ENCODE results near the gene EFHD2. TPM values are rescaled to one million over a fixed set of nuclear protein-coding genes. Genes with fewer than 3 reads are reported as not detected.
"Not testable (repeated sequence)": the region's sequence is repeated elsewhere in the genome, so short reads cannot be mapped to it uniquely, and the experiment has no call there.

The EFHD2 gene
- 10 to 100 TPM; 33.4 to 39.8 TPM for total RNA-seq
- long read RNA-seq, donor 1, transcript EFHD2-201 (4 exons, 2,419 nt) = major isoform, 30 of 34 reads
- long read RNA-seq, donor 1, partial matches to known transcripts = 3 of 34 reads
- long read RNA-seq, donor 1, other reads (novel, unspliced or antisense) = 1 of 34 reads
- long read RNA-seq, donor 2, partial matches to known transcripts = 14 of 16 reads
- long read RNA-seq, donor 2, other reads (novel, unspliced or antisense) = 0 of 16 reads

GRCh38 chr1:15409388-15410222, at the start of gene EFHD2:
EFHD2 (plus strand) TSS chr1:15409888; CDS start chr1:15409972, 84 bp downstream.
- peak; percentile 94 for DNase-seq (ENCODE audit: low spot score)
- intact Hi-C loops (cut with DNase I) = no loop called here

- intact Hi-C loops (cut with DNase I) = no loop called here
- DNase-seq (ENCODE audit: low spot score) = no peak
These were observed 49.0 kb upstream of the EFHD2 start for GRCh38 chr1:15360700-15361099.

GRCh38 chr1:15362096-15362736, 47.5 kb upstream of the EFHD2 start:
- DNase-seq (ENCODE audit: low spot score) = no peak
- intact Hi-C loops (cut with DNase I) = no loop called here

GRCh38 chr1:15362737-15363128, 47.0 kb upstream of the EFHD2 start:
- intact Hi-C loops (cut with DNase I) = no loop called here
- DNase-seq (ENCODE audit: low spot score) = no peak

- intact Hi-C loops (cut with DNase I) = no loop called here
- DNase-seq (ENCODE audit: low spot score) = no peak
These were observed 44.9 kb upstream of the EFHD2 start for GRCh38 chr1:15364740-15365139.

- DNase-seq (ENCODE audit: low spot score) = no peak
- intact Hi-C loops (cut with DNase I) = no loop called here
These were observed 40.8 kb upstream of the EFHD2 start for GRCh38 chr1:15368888-15369287.

GRCh38 chr1:15370268-15370667, 39.4 kb upstream of the EFHD2 start:
- no peak for DNase-seq (ENCODE audit: low spot score)
- intact Hi-C loops (cut with DNase I) = no loop called here

- intact Hi-C loops (cut with DNase I) = no loop called here
- peak; percentile 87 for DNase-seq (ENCODE audit: low spot score)
These were observed 38.7 kb upstream of the EFHD2 start for GRCh38 chr1:15370781-15371520.

- no peak for DNase-seq (ENCODE audit: low spot score)
- intact Hi-C loops (cut with DNase I) = no loop called here
These were observed 37.8 kb upstream of the EFHD2 start for GRCh38 chr1:15371610-15372545.

- intact Hi-C loops (cut with DNase I) = no loop called here
- DNase-seq (ENCODE audit: low spot score) = no peak
These were observed 31.0 kb upstream of the EFHD2 start for GRCh38 chr1:15378729-15379128.

- DNase-seq (ENCODE audit: low spot score); intact Hi-C loops (cut with DNase I): not testable (repeated sequence)
These were observed 30.5 kb upstream of the EFHD2 start for GRCh38 chr1:15379151-15379550.

- intact Hi-C loops (cut with DNase I) = no loop called here
- DNase-seq (ENCODE audit: low spot score) = no peak
These were observed 28.8 kb upstream of the EFHD2 start for GRCh38 chr1:15380601-15381508.

GRCh38 chr1:15381805-15382204, 27.9 kb upstream of the EFHD2 start:
- no peak for DNase-seq (ENCODE audit: low spot score)
- intact Hi-C loops (cut with DNase I) = no loop called here

GRCh38 chr1:15382601-15383518, 26.8 kb upstream of the EFHD2 start:
- no peak for DNase-seq (ENCODE audit: low spot score)
- intact Hi-C loops (cut with DNase I) = no loop called here

- intact Hi-C loops (cut with DNase I) = no loop called here
- DNase-seq (ENCODE audit: low spot score) = no peak
These were observed 25.9 kb upstream of the EFHD2 start for GRCh38 chr1:15383810-15384209.

GRCh38 chr1:15384301-15384901, 25.3 kb upstream of the EFHD2 start:
- intact Hi-C loops (cut with DNase I) = no loop called here
- DNase-seq (ENCODE audit: low spot score) = no peak

All from posterior vena cava (tissue), 2 donors.